HG03575 (cell line): ENCODE measurements around the gene CRTC3.
"Not testable (repeated sequence)": the region's sequence is repeated elsewhere in the genome, so short reads cannot be mapped to it uniquely, and the experiment has no call there.

Source experiments
- ATAC-seq: cut with Tn5 transposase; IDR thresholded peaks from one replicate; pipeline ENCODE4 v1.9.1; 2021; ENCODE audit not compliant: unreplicated experiment, insufficient number of reproducible peaks, low FRiP score; ENCODE audit errors: extremely low read depth

CRTC3 gene

DNA sequence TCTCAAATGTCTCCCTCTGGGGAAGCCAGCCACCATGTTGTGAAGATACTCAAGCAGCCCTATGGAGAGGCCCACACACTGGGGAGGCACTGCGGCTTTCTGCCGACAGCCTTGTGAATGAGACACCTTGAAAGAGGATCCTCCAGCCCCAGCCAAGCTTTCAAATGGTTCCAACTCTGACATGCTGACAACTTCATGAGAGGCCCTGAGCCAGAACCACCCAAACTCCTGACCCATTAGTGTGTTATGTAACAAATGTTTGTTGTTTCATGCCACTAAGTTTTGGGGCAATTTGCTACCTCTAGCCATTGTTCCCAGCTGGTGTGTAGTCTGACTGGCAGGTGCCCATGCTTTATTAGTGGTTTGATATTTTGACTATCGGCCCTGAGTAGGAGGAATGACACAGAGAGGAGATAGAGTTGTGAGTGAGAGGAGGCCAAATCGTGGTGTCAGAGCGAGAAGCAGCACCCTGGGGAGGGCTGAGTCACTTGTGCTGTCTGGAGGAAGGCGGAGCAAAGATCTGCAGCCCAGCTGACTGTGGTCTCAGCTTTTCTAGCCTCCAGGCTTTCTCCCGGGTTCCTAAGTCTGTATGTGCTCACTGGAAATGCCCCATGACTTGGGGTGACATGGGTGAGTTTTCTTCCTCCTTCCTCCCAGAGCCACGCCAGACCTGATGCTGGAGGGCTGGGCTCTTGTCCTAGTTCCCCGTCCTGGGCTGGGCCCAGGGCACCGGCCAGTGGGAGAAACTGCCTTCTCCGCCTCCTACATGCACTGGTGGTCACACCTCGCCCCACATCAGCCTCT lies 130.7 kb downstream of the CRTC3 start:
- peak; percentile 44 for ATAC-seq

DNA sequence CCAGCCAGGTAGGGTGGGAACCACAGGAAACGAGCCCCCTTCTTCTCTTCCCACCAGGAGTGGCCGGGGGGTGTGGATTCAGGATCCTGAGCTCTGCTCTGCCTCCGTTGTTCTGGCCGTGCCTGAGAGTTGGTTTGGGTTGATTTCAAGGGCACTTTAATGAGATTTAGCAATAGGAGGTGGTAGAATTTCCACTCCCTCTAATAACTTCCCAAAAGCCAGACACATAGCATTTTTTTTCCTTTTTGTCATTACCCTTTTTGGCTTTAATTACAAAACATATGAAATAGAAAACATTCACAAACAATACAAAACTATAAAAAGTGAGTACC lies 131.2 kb downstream of the CRTC3 start:
- ATAC-seq = not testable (repeated sequence)

DNA sequence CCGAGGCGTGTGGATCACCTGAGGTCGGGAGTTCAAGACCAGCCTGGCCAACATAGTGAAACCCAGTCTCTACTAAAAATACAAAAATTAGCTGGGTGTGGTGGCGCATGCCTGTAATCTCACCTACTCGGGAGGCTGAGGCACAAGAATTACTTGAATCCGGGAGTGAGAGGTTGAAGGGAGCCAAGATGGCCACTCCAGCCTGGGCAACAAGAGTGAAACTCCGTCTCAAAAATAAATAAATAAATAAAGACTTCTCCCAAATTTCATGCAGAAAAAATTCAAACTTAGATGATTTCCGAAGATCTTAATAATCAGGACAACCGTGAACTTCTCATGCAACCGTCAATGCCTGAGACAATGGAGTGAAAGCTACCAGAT lies 134.3 kb downstream of the CRTC3 start:
- not testable (repeated sequence) for ATAC-seq

DNA sequence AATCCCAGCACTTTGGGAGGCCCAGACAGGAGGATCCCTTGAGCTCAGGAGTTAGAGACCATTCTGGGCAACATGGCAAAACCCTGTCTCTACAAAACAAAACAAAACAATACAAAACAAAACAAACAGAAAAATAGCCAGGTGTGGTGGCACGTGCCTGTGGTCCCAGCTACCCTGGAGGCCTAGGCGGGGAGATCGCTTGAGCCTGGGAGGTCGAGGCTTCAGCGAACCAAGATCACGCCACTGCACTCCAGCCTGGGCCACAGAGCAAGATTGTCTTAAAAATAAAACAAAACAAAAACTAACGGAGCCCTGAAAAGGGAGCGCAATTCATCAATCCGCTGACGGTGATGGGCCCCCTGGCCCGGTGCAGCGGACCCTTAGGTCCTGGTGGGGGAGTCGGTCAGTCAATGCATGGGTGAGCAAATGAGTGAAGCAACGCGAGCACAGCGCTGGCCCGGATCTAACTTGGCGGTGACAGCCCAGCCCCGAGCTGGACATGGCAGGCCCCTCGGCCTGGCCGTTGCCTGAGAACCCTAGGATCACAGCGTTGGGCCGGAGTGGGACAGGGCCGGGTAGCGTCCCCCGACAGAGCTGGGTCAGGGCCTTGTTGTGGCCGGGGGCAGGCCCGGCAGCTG lies 135.0 kb downstream of the CRTC3 start:
- no peak for ATAC-seq

DNA sequence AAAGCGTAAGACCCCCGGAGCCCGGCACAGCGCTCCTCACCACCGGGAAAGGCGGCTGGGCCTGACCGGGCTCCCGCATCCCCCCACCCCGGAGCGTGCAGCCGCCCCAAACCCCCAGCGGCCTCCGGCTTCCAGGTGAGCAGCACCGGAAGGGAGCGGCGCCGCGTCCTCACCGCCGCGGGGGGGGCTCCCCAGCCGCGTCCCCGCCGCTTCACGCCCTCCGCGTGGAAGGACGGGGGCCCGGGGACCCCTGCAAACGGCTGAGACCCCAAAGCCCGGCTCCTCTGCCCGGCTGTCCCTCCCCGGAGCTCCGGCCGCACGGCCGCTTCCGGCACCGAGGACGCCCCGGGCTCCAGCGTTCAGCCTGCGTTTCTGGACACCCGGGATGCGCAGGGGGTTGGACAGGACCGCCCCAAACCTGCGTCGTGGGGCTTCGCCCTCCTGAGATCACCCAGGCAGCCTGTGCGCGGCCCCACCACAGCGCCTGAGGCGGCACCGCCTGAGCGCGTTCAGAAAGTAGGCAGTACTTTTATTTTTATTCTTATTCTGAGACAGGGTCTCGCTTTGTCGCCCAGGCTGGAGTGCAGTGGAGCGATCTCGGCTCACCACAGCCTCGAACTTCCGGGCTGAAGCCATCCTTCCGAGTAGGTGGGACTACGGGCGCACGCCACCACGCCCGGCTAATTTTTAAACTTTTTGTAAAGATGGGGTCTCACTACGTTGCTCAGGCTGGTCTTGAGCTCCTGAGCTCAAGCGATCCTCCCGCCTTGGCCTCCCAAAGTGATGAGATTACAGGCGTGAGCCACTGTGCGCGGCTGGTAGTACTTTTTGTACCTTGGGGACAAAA lies 135.8 kb downstream of the CRTC3 start:
- ATAC-seq = peak; percentile 34

DNA sequence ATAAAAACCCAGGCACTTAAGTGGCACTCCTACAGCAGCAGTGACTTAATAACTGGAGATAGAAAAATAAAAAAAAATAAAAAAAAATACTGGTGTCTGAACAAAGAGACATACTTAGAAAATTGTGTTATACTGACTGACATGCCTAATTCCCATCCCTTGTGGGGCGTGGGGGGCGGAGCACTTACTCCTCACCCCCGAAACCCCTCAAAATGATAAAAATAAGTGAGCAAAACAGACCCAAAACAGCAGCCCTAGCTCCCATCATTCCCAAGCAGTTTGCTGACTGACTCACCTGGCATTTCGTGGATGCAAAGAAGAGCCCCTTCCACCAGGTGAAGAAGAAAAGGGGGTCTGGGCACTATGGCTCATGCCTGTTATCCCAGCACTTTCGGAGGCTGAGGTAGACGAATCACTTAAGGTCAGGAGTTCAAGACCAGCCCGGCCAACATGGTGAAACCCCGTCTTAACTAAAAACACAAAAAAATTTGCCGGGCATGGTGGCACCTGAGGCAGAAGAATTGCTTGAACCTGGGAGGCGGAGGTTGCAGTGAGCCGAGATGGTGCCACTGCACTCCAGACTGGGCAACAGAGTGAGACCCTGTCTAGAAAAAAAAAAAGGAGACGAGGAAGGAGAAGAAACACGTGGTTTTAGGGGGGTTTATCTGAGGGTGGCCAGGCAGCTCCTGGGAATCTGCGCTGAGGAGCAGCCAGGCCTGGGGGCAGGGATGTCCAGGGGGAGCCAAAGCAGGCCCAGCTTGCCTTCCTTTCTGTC lies 136.6 kb downstream of the CRTC3 start:
- ATAC-seq = no peak

DNA sequence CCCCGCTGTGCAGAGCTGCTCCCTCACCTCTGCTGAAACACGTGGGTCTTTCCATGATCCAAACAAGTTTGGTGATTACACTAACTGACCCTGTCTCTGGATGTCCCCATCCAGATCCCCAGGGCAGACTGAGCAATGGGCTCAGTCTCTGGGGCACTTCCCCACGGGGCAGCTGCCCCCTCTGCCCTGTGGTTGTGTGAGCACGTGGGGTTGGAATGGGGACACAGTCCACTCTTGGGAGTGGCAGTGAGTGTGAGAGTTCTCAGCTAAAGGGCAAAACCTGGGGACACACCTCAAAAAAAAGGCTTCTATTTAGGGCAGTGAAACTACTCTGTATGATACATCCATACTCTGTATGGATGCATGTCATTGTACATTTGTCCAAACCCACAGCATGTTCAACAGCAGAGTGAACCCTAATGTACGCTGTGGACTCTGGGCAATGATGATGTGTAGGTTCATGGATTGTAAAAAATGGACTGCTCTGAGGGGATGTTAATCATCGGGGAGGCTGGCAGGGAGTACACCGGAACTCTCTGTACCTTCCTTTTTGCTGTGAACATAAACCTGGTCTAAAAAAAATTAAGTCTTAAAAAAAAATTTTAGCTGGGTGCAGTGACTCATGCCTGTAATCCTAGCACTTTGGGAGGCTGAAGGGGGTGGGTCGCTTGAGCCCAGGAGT lies 137.5 kb downstream of the CRTC3 start:
- no peak for ATAC-seq

DNA sequence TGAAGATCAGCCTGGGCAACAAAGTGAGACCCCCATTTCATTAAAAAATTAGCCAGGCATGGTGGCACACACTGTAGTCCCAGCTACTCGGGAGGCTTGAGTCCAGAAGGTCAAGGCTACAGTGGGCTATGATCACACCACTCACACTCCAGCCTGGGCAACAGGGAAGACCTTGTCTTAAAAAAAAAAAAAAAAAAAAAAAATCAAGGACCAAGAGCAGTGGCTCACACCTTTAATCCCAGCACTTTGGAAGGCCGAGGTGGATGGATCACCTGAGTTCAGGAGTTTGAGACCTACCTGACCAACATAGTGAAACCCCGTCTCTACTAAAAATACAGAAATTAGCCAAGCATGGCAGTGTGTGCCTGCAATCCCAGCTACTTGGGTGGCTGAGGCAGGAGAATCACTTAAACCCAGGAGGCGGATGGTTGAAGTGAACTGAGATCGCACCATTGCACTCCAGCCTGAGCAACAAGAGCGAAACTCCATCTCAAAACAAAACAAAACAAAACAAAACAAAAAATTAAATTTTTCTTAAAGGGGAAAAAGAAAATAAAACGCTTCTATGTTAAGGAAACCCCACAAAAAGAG lies 138.1 kb downstream of the CRTC3 start:
- not testable (repeated sequence) for ATAC-seq

DNA sequence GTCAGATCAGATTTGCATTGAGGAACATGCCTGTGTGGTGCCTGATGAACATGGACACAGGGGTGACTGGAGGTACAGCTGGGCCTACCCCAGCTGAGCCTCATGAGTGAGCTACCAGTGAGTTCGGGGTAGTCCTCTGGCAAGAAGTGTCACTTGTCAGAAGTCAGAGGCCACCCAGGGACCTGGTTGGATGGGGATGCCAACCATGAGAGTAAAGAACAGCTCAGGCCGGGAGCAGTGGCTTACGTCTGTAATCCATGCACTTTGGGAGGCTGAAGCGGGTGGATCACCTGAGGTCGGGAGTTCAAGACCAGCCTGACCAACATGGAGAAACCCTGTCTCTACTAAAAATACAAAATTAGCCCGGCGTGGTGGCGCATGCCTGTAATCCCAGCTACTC lies 140.9 kb downstream of the CRTC3 start:
- ATAC-seq = not testable (repeated sequence)

DNA sequence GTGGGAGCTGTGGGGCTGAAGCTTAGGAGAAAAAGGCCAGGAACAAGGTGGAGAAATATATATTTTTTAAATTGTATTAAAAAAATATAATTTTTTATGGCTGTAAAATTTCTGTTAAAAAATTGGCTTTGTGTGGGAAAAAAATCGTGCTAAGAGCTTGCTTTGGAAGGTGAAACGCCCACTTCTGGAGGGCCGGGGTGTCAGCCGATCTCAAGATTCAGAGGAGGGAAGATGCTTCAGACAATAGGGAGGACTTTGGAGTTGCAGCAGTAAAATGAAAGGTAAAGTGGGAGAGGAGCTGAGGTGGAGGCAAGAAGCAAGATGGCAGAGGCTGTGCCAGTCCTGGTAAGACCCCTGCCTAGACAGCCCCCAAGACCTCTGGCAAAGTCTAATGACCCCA lies 141.5 kb downstream of the CRTC3 start:
- no peak for ATAC-seq

DNA sequence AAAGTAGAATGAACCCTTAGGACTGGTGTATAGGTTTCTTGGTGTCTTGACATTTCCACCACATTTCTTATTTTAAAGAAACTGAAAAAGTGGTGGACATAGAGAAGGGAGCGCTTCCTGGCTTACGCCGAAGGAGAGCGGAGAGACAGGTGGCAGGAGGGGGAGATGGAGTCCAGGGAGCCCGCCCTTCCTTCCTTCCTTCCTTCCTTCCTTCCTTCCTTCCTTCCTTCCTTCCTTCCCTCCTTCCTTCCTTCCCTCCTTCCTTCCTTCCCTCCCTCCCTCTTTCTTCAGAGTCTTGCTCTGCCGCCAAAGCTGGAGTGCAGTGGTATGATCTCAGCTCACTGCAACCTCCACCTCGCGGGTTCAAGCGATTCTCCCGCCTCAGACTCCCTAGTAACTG lies 143.6 kb downstream of the CRTC3 start:
- ATAC-seq = not testable (repeated sequence)

DNA sequence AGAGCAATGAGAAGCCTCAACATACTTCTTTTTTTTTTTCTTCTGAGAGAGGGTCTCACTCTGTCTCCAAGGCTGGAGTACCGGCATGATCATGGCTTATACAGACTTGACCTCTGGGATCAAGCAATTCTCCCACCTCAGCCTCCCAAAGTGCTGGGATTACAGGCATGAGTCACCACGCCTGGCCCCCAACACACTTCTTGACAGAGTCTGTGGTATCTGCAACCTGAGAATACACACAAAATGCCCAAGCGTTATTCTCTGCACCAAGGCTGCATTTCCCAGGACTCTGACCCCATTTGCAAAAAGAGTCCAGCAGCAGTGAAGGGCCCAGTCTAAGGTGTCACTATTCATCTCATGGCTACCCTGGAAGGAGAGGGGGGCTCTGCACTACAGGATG lies 144.8 kb downstream of the CRTC3 start:
- no peak for ATAC-seq

DNA sequence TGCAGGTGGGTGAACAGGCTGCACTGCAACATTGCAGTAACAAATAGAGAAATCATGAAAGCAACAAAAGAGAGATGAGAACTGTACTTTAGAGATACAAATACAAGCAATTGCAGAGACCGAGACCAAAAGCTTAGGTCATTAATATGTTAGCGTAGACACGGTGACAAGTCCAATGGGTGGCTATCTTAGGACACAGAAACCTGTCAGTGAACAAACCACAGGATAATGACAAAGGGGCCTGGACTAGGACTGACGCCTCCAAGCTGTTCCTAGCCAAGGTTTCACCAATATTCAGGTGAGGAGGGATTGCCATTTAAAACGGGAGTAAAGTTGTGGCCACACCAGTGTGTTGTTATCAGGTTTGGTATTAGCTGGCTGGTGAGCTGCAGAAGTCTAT lies 145.7 kb downstream of the CRTC3 start:
- ATAC-seq = no peak

DNA sequence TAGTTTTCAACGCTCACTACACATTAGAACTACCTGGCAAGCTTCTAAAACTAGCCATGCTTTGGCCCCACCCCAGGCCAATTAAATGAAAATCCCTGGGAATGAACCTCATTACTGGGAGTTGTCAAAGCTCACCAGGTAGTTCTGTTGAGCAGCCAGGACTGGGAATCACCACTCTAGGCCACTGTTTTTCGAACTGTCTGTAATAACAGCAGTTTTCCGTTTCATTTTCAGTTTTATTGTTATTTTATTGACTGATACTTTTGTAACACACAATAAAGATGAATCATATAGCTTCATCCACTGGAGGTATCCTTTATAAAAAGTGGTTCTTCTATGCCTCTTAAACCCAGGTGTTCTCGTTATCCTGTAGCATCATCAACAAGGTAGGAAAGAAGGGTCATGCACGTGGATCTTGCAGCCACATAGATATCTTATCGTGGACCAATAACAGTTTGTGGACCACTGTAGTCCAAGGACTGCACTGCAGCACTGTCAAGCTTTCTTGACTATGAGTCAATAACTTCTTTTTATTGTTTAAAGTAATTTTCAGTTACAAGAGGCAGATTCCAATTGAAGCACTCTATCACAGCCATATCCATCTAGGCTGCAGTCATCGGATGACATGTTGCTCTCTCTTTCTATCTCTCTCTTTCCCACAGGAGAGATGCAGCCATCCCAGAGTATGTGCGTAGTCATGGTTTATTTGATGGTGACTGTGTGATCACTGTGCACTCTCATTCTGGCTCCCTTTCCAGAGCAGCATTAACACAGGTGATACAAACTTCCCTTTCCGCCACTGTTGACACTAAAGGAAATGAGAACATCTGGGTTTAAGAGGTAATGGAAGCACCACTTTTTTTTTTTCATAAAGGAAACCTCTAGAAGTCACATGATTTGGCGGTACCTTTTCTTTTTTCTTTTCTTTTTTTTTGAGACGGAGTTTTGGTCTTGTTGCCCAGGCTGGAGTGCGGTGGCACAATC lies 148.4 kb downstream of the CRTC3 start:
- no peak for ATAC-seq

DNA sequence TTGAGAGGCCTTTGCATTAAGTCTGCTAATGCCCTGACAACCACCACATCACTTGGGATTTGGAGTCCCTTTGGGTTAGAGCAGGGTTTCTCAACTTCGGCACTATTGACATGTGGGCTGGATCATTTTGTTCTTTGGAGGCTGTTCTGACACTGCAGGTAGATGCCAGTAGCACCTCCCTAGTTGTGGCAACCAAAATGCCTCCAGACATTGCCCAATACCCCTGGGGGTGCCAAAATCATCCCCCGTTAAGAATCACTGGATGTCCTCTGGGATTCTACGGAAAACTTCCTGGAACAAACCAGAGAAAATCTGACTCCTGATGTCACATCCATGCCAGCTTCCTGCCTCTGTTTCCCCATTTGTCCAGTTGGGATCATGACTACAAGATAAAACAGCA lies 150.2 kb downstream of the CRTC3 start:
- no peak for ATAC-seq

DNA sequence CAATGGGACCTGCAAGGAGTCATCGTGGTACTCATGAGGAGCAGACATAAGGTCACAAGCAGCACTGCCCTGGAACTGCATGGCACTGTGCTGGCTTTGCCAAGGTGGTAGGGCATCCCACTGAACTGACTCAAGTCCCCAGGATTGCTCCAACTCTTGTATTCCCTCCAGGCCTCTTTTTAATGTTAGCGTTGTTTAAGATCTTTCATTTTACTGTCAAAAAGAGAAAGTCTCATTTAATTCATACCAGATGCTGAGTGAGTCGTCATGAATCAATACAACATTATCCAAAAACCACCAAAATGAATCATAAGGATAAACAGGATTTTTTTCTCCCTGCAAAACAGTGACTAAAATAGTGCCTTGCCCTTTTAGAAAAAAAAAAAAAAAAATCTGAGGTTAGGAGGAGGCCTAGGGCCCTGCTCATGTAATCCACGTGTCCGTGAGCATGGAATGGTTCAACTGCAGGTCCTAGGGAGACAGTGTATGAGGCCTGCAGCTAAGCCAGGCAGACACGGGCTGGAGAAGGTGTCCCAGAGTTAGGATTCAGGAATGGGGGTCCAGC lies 150.7 kb downstream of the CRTC3 start:
- ATAC-seq = no peak

DNA sequence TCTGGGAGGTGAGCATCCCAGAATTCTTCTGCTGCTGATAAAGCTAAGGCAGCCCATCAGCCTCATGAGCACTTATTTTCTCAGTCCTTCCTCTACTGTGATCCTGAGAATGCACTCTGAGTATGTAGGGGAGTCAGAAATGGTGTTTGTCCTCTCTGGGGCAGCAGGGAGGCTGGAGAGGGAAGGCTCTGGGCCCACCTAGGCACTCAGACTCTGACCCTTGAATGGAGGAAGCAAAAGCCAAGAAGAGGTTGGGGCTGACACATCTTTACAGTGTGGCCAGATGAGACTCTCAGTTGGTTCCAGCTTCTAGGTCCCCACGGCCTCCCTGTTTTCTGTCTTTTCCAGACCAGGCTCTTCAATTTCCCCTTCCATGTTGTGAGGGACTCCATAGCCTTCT lies 151.3 kb downstream of the CRTC3 start:
- no peak for ATAC-seq
